Femur (tissue), 1 donor: ENCODE data around the gene FRG2.
"Not testable (repeated sequence)": the region's sequence is repeated elsewhere in the genome, so short reads cannot be mapped to it uniquely, and the experiment has no call there.

Experiments
- DNase-seq: peaks from one replicate; pipeline ENCODE4 v3.0.0-alpha.2; 2017

FRG2 gene

DNA sequence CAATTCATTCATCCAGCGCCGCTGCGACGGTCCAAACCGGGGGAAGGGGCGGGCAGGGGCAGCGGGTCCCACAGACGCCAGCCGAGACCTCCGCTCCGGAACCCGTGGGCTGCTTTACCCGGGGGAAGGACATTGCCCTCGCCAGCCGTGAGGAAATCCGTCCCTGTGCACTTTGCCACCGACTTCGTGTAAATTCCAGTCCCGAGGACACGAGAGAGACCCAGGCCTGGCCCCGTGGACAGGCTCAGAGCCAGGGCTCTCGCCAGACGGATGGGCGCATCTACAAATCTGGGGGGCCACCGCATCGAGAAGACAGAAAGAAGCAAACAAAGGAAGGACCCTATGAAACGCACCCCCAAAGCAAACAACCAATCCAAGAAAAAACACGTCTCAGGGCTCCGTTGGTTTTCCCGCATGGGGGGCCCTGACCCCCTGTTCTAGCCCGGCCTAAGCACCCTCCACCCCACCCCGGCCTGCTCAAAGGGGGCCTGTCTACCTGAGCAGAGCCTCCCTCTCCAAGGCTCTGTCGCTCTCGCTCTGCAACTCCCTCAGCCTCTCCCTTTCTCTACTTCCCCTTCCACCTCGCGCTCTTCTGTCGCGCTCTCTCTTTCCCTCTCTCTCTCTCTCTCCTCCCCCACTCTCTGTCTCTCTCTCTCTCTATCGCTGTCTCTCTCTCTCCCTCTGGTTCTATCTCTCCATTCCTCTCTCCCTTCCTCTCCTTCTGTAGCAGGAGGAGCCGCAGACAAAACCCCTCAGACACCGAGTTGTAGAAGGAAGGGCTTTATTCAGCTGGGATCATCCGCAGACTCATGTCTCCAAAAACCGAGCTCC lies 11.3 kb downstream of the FRG2 start:
- DNase-seq = no peak

DNA sequence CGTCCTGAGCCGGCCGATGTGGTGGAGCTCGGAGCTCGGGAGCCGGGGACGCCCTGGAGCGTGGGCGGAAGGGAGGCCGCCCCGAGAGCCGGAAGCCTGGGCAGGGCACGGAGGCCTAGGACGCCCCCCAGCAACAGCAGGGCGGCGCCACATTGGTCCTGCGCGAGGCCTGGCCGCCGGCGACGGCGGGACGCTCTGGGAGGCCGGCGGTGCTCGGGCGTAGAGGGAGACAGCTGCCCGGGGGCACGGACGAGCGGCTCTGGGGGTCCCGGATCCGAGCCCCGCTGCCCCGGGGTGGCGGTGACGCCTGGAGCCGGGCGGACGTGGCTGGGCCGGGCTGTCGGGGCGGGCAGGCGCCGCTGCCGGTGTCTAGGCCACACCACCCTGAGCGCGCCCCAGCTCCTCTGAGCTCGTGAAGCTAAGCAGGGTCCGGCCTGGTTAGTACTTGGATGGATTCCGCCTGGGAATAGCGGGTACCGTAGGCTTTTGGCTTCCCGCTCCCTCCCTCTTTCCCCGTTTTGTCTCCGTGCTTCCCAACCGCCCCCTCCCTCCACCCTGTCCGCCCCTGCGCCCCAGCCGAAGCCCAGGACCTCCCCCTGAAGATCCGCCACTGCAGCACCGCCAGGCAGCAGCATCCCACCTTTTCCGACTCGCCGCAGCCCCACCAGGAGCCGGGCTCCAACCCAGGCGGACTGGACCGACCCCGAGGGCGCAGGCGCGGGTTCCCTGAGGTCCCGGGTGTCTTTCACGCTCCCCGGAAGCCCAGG lies 12.1 kb downstream of the FRG2 start:
- DNase-seq = no peak

DNA sequence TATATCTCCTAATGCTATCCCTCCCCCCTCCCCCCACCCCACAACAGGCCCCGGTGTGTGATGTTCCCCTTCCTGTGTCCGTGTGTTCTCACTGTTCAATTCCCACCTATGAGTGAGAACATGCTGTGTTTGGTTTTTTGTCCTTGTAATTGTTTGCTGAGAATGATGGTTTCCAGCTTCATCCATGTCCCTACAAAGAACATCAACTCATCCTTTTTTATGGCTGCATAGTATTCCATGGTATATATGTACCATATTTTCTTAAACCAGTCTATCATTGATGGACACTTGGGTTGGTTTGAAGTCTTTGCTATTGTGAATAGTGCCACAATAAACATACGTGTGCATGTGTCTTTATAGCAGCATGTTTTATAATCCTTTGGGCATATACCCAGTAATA lies 37.1 kb downstream of the FRG2 start:
- not testable (repeated sequence) for DNase-seq

GRCh38 chr4:189988877-189989431 lies 38.1 kb downstream of the FRG2 start:
- DNase-seq = no peak

GRCh38 chr4:189985651-189986243 lies 41.3 kb downstream of the FRG2 start:
- DNase-seq = not testable (repeated sequence)

DNA sequence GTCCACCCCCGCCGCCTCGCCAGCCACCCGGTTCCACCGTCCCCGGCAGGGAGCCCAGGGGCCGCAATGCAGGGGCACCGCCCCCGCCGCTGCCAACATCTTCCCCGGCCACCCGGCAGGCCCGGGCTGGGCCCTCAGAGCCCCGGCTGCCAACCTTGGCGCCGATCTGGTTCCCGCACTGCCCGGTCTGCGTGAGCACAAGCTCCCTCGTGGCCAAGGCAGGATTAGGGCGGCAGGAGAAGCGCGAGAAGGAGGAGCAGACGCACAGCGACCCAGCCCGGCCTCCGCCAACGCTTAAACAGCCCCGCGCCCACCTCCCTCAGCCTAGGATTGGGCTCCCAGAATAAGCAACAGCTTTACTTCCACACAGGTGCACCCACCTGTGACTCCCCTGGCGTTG lies 42.4 kb downstream of the FRG2 start:
- not testable (repeated sequence) for DNase-seq

DNA sequence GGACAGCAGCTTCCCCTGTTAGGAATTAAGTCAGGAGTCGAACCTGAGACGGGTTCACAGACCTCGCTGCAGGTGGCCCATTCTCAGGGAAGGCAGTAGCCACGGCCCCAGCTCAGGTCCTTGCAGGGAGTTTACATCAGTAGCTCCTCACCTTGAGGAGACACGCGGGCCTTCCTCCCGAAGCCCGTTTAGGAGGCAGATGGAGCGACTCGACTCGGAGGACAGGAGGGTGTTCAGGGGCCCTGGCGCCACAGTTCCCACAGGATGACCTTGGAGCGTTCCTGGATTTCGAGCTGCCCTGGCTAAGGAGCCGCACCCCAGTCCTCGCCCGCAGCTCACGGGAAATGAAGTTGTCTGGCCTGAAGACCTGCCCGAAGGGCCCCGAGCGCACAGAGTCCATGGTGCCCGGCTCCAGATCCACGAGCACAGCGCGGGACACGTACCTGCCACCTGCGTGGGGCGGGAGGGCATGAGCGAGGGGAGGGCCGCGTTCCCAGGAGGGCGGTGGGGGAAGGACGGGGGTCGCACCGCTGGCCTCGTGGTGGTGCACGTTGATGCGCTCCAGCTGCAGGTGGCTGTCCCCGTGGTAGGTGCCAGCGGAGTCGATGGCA lies 43.0 kb downstream of the FRG2 start:
- not testable (repeated sequence) for DNase-seq

GRCh38 chr4:189981970-189982369 lies 45.1 kb downstream of the FRG2 start:
- no peak for DNase-seq

DNA sequence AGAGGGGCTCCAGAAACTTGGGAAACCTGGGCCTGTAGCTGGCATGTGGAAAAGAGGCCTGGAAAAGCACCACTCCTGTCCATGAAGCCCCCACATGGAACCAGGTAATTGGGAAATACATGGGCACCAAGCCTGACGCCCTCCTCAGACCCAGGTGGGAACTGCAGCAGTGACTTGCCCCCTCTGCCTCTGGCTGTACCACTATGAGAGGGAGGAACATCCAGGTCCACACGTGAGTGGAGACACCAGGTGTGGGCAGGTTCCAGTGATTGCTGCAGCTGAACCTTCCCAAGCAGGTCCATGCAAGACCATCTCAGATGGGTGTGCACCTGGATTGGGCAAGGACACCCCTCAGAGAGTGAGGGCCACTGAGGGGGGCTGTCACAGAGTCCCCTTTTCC lies 46.8 kb downstream of the FRG2 start:
- DNase-seq = not testable (repeated sequence)

- no peak for DNase-seq
Observed at GRCh38 chr4:189979196-189980047, 47.6 kb downstream of the FRG2 start.
